HEK293T (cell line): Measurements from ENCODE around the gene C5orf47.

Source experiments
- CTCF ChIA-PET: fragments of 350-600 bp; formaldehyde crosslinking; extraction: SDS; loops from one replicate; lab custom pipeline; 2021; ENCODE audit warnings: antibody characterized with exemption, inconsistent platforms; lab: Yijun Ruan, JAX
- POLR2A ChIA-PET: fragments of 350-600 bp; formaldehyde crosslinking; extraction: SDS; loops from one replicate; lab custom pipeline; 2020; ENCODE audit warnings: antibody characterized with exemption, inconsistent platforms; lab: Yijun Ruan, JAX
- DNase-seq: peaks from one replicate; pipeline ENCODE4 v3.0.0; 2012; ENCODE audit warnings: mixed read lengths; ENCODE audit errors: extremely low spot score
- ARNT ChIP-seq: fragments of 450-650 bp; IDR thresholded peaks from 2 replicates; pipeline ENCODE4 v1.6.1; 2017; ENCODE audit warnings: mild to moderate bottlenecking
- BHLHE40 ChIP-seq: fragments of 450-650 bp; IDR thresholded peaks from 2 replicates; pipeline ENCODE4 v1.6.1; 2016; ENCODE audit warnings: mild to moderate bottlenecking, moderate library complexity, borderline replicate concordance
- CTBP1 ChIP-seq: fragments of 450-650 bp; IDR thresholded peaks from 2 replicates; pipeline ENCODE4 v1.6.1; 2016; ENCODE audit warnings: borderline replicate concordance
- ELF4 ChIP-seq: fragments of 450-650 bp; IDR thresholded peaks from 2 replicates; pipeline ENCODE4 v1.6.1; 2017; ENCODE audit warnings: antibody characterized with exemption
- FOXA1 ChIP-seq: fragments of 450-650 bp; IDR thresholded peaks from 2 replicates; pipeline ENCODE4 v1.6.1; 2016; ENCODE audit warnings: mild to moderate bottlenecking
- FOXK2 ChIP-seq: fragments of 450-650 bp; IDR thresholded peaks from 2 replicates; pipeline ENCODE4 v1.6.1; 2016; ENCODE audit warnings: mild to moderate bottlenecking
- FOXM1 ChIP-seq: fragments of 450-650 bp; IDR thresholded peaks from 2 replicates; pipeline ENCODE4 v1.6.1; 2017; ENCODE audit warnings: mild to moderate bottlenecking, borderline replicate concordance
- HDGF ChIP-seq: fragments of 450-650 bp; IDR thresholded peaks from 2 replicates; pipeline ENCODE4 v1.6.1; 2017; ENCODE audit warnings: antibody characterized with exemption, borderline replicate concordance
- L3MBTL2 ChIP-seq: fragments of 450-650 bp; conservative IDR thresholded peaks from 2 replicates; pipeline ENCODE4 v1.6.1; 2016; ENCODE audit warnings: mild to moderate bottlenecking
- LEF1 ChIP-seq: fragments of 450-650 bp; IDR thresholded peaks from 2 replicates; pipeline ENCODE4 v1.6.1; 2017; ENCODE audit warnings: mild to moderate bottlenecking, borderline replicate concordance
- NFRKB ChIP-seq: fragments of 450-650 bp; IDR thresholded peaks from 2 replicates; pipeline ENCODE4 v1.6.1; 2016; ENCODE audit warnings: mild to moderate bottlenecking, moderate library complexity
- SP1 ChIP-seq: fragments of 450-650 bp; IDR thresholded peaks from 2 replicates; pipeline ENCODE4 v1.6.1; 2017
- SUZ12 ChIP-seq: fragments of 450-650 bp; IDR thresholded peaks from 2 replicates; pipeline ENCODE4 v1.6.1; 2016; ENCODE audit warnings: mild to moderate bottlenecking
- TARDBP ChIP-seq: fragments of 450-650 bp; IDR thresholded peaks from 2 replicates; pipeline ENCODE4 v1.6.1; 2016
- ZNF384 ChIP-seq: fragments of 450-650 bp; IDR thresholded peaks from 2 replicates; pipeline ENCODE4 v1.6.1; 2016
- TF ChIP-seq, protein P1 (sequence below): fragments of 450-650 bp; IDR thresholded peaks from 2 replicates; pipeline ENCODE4 v1.6.1; 2016

The C5orf47 gene

DNA sequence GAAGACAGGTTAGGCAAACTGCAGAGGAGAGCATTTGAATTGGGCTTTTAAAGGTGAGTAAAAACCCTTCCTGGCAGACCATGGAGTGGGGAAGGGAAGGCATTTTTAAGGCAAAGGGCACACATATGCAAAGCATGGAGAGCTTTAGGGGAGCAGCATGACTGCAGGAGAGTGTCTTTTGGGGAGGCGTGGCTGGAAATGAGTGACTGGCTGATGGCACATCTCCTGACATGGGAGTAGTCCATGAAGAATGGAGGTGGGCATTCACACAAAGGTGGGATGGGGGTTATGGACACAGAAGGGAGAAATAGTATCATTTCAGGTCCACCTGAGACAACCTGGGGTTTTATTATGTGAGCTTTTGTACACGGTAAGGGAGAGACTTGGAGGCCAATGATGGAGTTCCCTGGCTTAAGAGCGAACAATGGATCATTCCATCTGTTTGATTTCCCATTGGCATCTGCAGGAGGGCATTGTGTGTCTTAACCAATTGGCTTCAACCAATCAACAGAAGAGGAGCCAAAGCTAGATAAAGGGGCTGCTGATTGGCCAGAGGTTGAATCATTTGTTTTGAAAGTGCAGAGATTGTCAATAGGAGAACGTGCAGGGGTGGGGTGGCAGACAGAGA lies 58.6 kb downstream of the C5orf47 start:
- POLR2A ChIA-PET, result no interaction called here
- CTCF ChIA-PET, result interaction anchor here (1.0 to 3.1 kb wide), 2 partner anchors 263 to 271 kb away, joined by 3 to 52 read pairs; no protein-coding TSS in a partner anchor
- DNase-seq, result no peak
- no peak for TF ChIP-seq ELF4

DNA sequence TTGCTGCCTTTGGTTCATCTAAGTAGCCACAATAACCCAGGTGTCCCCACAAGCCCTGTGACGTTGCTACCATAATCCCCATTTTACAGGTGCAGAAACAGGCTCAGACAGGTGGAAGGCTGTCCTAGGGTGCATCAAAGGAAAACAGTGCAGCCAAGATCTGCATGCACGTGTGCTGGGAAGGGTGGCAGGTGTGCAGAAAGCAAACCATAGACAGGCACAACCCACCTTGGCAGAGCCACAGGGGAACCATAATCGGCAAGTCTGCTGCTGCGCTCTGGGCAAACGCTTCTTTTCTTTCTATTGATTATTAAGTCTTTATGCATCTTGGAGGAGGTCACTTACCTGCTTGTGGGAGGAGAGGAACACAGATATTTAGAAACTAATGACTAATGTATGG lies 63.7 kb downstream of the C5orf47 start:
- TF ChIP-seq L3MBTL2 (no peak), NFRKB (no peak), CTBP1 (no peak), ARNT (no peak), ELF4 (no peak), FOXM1 (no peak), SUZ12 (no peak)
- TF ChIP-seq, protein P1, sequence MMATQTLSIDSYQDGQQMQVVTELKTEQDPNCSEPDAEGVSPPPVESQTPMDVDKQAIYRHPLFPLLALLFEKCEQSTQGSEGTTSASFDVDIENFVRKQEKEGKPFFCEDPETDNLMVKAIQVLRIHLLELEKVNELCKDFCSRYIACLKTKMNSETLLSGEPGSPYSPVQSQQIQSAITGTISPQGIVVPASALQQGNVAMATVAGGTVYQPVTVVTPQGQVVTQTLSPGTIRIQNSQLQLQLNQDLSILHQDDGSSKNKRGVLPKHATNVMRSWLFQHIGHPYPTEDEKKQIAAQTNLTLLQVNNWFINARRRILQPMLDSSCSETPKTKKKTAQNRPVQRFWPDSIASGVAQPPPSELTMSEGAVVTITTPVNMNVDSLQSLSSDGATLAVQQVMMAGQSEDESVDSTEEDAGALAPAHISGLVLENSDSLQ, result no peak
- ChIA-PET POLR2A (no interaction called here), CTCF (no interaction called here)
- DNase-seq, result no peak

DNA sequence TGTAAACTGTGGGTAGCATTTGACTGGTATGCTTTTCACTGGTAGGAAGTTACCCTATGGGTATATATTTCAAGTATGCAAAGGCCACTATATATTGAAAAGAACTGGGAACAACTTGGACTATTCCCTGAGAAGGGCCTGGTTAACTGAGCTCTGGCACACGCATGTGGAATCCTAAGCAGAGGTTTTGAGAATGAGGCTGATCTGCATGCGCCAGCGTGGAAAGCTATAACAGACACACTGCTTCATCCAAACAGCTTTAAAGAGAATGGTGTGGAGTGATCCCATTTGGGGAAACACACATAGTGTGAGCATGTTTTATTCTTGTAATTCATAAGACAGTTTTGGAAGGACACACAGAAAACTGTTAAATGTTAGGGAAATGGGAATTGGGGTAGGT lies 64.9 kb downstream of the C5orf47 start:
- TF ChIP-seq CTBP1 (no peak), FOXK2 (no peak), SUZ12 (no peak), ZNF384 (no peak), FOXA1 (no peak), FOXM1 (no peak), SP1 (no peak), BHLHE40 (no peak), L3MBTL2 (no peak), TARDBP (no peak), LEF1 (no peak), NFRKB (no peak), ARNT (no peak), ELF4 (no peak), HDGF (no peak)
- TF ChIP-seq, protein P1, result no peak
- ChIA-PET CTCF (interaction anchor here (0.6 to 1.3 kb wide), 2 partner anchors 8 to 258 kb away, joined by 3 to 4 read pairs; partner anchors contain the start of gene NSG2), POLR2A (no interaction called here)
- DNase-seq, result no peak
